ENCODE results near the gene MPP3. TPM values are rescaled to one million over a fixed set of nuclear protein-coding genes. Genes with fewer than 3 reads are reported as not detected.

MPP3 gene
- polyA plus RNA-seq, 1 donor (not counting 4 experiments of a cell fraction or from before 2014, with no cell fraction given): 7.4 TPM

- no peaks in the 10 kb centered on the region for H4K20me1 ChIP-seq (ENCODE audit: control insufficient read depth, extremely low read depth, insufficient read depth, low read length)
- TF ChIP-seq EZH2 (IDR thresholded peaks at IDR 0.05; ENCODE audit: low read length) (no peak), CTCF (optimal IDR thresholded peaks at IDR 0.05 in 1 of 3, IDR thresholded peaks at IDR 0.05 in 1 of 3, conservative IDR thresholded peaks at IDR 0.05 in 1 of 3; ENCODE audit: extremely low read depth in 1 of 3, insufficient read depth in 2 of 3, low read length in 3 of 3) (no peak)
- H3K4me2 ChIP-seq (ENCODE audit: control insufficient read depth, extremely low read depth, insufficient read depth, low read depth, low read length): no peak overlapping the region
- H3K9me1 ChIP-seq (ENCODE audit: control insufficient read depth, extremely low read depth, insufficient read depth, low read length): no peaks in the 10 kb centered on the region
- no peaks in the 10 kb centered on the region for H3K79me2 ChIP-seq (ENCODE audit: control insufficient read depth, insufficient read depth, low read length)
- H3K4me1 ChIP-seq (ENCODE audit: control insufficient read depth, extremely low read depth, insufficient read depth, low read length): no peaks in the 10 kb centered on the region
- dilution Hi-C loops (cut with MboI; ENCODE audit: extremely low pct_ligation_motif_present, low sequenced_read_pairs): no loop called here
- FAIRE-seq (no peak), DNase-seq (ENCODE audit: low read depth, low spot score) (no peak)
- H3K27me3 ChIP-seq (ENCODE audit: control insufficient read depth, extremely low read depth, insufficient read depth, low read length): peaks cover 35% of the 10 kb centered on the region
- no peak overlapping the region for H3K9ac ChIP-seq (ENCODE audit: control insufficient read depth, extremely low read depth, insufficient read depth, low read length)
- H2AFZ ChIP-seq (ENCODE audit: control insufficient read depth, low read length): no peak overlapping the region
- H3K27ac ChIP-seq (ENCODE audit: control insufficient read depth, insufficient read depth, low read length): no peak overlapping the region
- H3K4me3 ChIP-seq (ENCODE audit: control insufficient read depth in 2 of 3, extremely low read depth in 1 of 3, insufficient read depth in 2 of 3, low read depth in 1 of 3, low read length in 3 of 3): no peak overlapping the region
- no peaks in the 10 kb centered on the region for H3K36me3 ChIP-seq (ENCODE audit: control insufficient read depth in 2 of 2, extremely low read depth in 1 of 2, insufficient read depth in 2 of 2, low read length in 2 of 2)
- H3K9me3 ChIP-seq (ENCODE audit: control insufficient read depth, low read depth, low read length): no peaks in the 10 kb centered on the region
These were observed 24.2 kb upstream of the MPP3 start for GRCh38 chr17:43857141-43857540.

- H3K27me3 ChIP-seq (ENCODE audit: control insufficient read depth, extremely low read depth, insufficient read depth, low read length): peaks cover 35% of the 10 kb centered on the region
- no peak overlapping the region for H3K4me2 ChIP-seq (ENCODE audit: control insufficient read depth, extremely low read depth, insufficient read depth, low read depth, low read length)
- DNase-seq (ENCODE audit: low read depth, low spot score): no peak
- H3K4me1 ChIP-seq (ENCODE audit: control insufficient read depth, extremely low read depth, insufficient read depth, low read length): no peaks in the 10 kb centered on the region
- H3K9me3 ChIP-seq (ENCODE audit: control insufficient read depth, low read depth, low read length): no peaks in the 10 kb centered on the region
- no peak overlapping the region for H3K4me3 ChIP-seq (ENCODE audit: control insufficient read depth in 2 of 3, extremely low read depth in 1 of 3, insufficient read depth in 2 of 3, low read depth in 1 of 3, low read length in 3 of 3)
- no peaks in the 10 kb centered on the region for H3K79me2 ChIP-seq (ENCODE audit: control insufficient read depth, insufficient read depth, low read length)
- H3K9ac ChIP-seq (ENCODE audit: control insufficient read depth, extremely low read depth, insufficient read depth, low read length): no peak overlapping the region
- H3K9me1 ChIP-seq (ENCODE audit: control insufficient read depth, extremely low read depth, insufficient read depth, low read length): no peaks in the 10 kb centered on the region
- TF ChIP-seq CTCF (optimal IDR thresholded peaks at IDR 0.05 in 1 of 3, IDR thresholded peaks at IDR 0.05 in 1 of 3, conservative IDR thresholded peaks at IDR 0.05 in 1 of 3; ENCODE audit: extremely low read depth in 1 of 3, insufficient read depth in 2 of 3, low read length in 3 of 3): no peak
- TF ChIP-seq EZH2 (IDR thresholded peaks at IDR 0.05; ENCODE audit: low read length): no peak
- H3K27ac ChIP-seq (ENCODE audit: control insufficient read depth, insufficient read depth, low read length): no peak overlapping the region
- no peak overlapping the region for H2AFZ ChIP-seq (ENCODE audit: control insufficient read depth, low read length)
- no peaks in the 10 kb centered on the region for H4K20me1 ChIP-seq (ENCODE audit: control insufficient read depth, extremely low read depth, insufficient read depth, low read length)
- FAIRE-seq: no peak
- no peaks in the 10 kb centered on the region for H3K36me3 ChIP-seq (ENCODE audit: control insufficient read depth in 2 of 2, extremely low read depth in 1 of 2, insufficient read depth in 2 of 2, low read length in 2 of 2)
- dilution Hi-C loops (cut with MboI; ENCODE audit: extremely low pct_ligation_motif_present, low sequenced_read_pairs): no loop called here
These were observed 23.2 kb upstream of the MPP3 start for GRCh38 chr17:43856141-43856540.

All from keratinocyte (primary cell).